Testis (tissue), 3 donors: ENCODE results near the gene NES. TPM values are rescaled to one million over a fixed set of nuclear protein-coding genes. Genes with fewer than 3 reads are reported as not detected.

Experiments used
- DNase-seq: peaks from one replicate; pipeline ENCODE4 v3.0.0-alpha.2; 2019
- H3K27ac ChIP-seq, 2 donors: fragments of 200-600 bp; sonication (generic); one replicate each; pipeline ENCODE4 v1.5.1; 2019
- H3K27me3 ChIP-seq: fragments of 200-600 bp; sonication (generic); one replicate; pipeline ENCODE4 v1.5.1; 2019
- H3K36me3 ChIP-seq: fragments of 200-600 bp; sonication (generic); one replicate; pipeline ENCODE4 v1.5.1; 2017; ENCODE audit warnings: low read depth; ENCODE audit errors: missing control alignments
- H3K4me1 ChIP-seq: fragments of 200-600 bp; sonication (generic); one replicate; pipeline ENCODE4 v1.5.1; 2019
- H3K4me3 ChIP-seq, 2 donors: fragments of 200-600 bp; sonication (generic); one replicate each; pipeline ENCODE4 v1.5.1; 2017 to 2019
- H3K9me3 ChIP-seq: fragments of 200-600 bp; sonication (generic); one replicate; pipeline ENCODE4 v1.5.1; 2017
- POLR2A ChIP-seq: fragments of 450-650 bp; IDR thresholded peaks from one replicate; pipeline ENCODE4 v1.6.1; 2017; ENCODE audit warnings: antibody characterized with exemption, mild to moderate bottlenecking, moderate library complexity
- WGBS, 2 donors: methylation state at CpG; one replicate each; pipeline ENCODE4 v1.1.5; 2018; 5-methylcytosine and 5-hydroxymethylcytosine counted together
- intact Hi-C: fragments of 100-400 bp; cut with DNase I; formaldehyde crosslinking; loops from one replicate; pipeline ENCODE4 v1.15.1; 2023; ENCODE audit warnings: low total_unique reads
- polyA plus RNA-seq: library from polyadenylated mRNA; stranded (reverse); fragments of 350-450 nt; fragmentation: Illumina TruSeq; extraction: RNeasy Lipid Tissue Mini Kit (QIAGEN cat#74804); gene quantifications from one replicate; pipeline ENCODE4 v1.2.3, GENCODE V29; 2014; ENCODE audit warnings: low read depth, low replicate concordance; ENCODE audit not compliant: insufficient read depth
- total RNA-seq, 2 donors: library from RNA; depleted of rRNA; stranded (reverse); fragments of >200 nt; gene quantifications; one replicate each; pipeline ENCODE4 v1.2.3, GENCODE V29; 2016
- TF ChIP-seq, protein P1 (sequence below), 3 experiments: fragments of 450-650 bp in 2 of 3; fragments of 200-600 bp in 1 of 3; sonication (generic) in 1 of 3; IDR thresholded peaks; one replicate each; pipeline ENCODE4 v1.5.1; 2016 to 2019; ENCODE audit warnings: antibody characterized with exemption in 3 of 3, mild to moderate bottlenecking in 2 of 3, moderate library complexity in 1 of 3

NES gene
- total and polyA plus RNA-seq, 3 donors from 2014 or later = 17.6 to 27.7 (median 20.7) TPM

DNA sequence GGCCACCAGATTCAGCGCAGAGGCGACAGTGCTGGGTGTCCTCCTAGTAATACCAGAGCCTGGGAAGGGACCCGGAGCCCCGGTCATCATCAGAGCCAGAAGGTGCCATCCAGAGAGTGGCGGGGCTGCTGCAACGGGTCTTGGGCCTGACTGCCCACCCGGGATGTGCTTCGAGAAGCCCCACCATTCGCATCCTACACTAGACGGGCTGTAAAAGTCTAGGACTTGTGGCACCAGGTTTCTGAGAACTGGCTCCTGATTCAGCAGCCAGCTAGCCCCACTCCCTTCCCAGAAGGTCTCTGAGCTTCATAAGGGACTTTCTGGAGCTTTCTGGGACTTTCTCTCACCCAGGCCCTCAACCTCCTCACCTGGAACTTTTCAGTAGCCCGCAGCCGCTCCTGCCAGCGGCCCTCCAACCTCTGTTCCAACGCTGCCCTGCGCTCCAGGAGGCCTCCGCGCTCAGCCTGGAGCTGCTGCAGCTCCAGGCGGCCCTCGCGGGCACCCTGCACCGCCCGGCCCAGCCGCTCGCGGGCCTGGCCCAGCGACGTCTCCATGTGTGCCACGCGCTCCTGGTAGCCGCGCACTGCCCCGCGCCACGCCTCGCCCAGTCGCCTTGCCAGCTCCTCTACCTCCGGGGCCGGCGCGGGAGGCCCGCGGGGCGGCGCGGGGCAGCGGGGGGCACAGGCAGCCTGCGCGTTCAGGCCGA is 940 bp downstream of the NES start:
- Histone ChIP-seq H3K4me1 (peaks cover 21% of the 10 kb centered on the region), H3K27me3 (no peaks in the 10 kb centered on the region), H3K9me3 (no peaks in the 10 kb centered on the region), H3K4me3 (peak overlapping the region; percentile 43 to 71), H3K36me3 (no peaks in the 10 kb centered on the region), H3K27ac (peak overlapping the region; percentile 79 to 80)
- DNase-seq = peak; percentile 33
- WGBS, 2 donors = 19 to 27% methylated on average over 8 to 49 of the region's 49 CpGs
- TF ChIP-seq, protein P1, sequence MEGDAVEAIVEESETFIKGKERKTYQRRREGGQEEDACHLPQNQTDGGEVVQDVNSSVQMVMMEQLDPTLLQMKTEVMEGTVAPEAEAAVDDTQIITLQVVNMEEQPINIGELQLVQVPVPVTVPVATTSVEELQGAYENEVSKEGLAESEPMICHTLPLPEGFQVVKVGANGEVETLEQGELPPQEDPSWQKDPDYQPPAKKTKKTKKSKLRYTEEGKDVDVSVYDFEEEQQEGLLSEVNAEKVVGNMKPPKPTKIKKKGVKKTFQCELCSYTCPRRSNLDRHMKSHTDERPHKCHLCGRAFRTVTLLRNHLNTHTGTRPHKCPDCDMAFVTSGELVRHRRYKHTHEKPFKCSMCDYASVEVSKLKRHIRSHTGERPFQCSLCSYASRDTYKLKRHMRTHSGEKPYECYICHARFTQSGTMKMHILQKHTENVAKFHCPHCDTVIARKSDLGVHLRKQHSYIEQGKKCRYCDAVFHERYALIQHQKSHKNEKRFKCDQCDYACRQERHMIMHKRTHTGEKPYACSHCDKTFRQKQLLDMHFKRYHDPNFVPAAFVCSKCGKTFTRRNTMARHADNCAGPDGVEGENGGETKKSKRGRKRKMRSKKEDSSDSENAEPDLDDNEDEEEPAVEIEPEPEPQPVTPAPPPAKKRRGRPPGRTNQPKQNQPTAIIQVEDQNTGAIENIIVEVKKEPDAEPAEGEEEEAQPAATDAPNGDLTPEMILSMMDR (IDR thresholded peaks at IDR 0.05) = no peak
- no peak for TF ChIP-seq POLR2A
- intact Hi-C loops = no loop called here

DNA sequence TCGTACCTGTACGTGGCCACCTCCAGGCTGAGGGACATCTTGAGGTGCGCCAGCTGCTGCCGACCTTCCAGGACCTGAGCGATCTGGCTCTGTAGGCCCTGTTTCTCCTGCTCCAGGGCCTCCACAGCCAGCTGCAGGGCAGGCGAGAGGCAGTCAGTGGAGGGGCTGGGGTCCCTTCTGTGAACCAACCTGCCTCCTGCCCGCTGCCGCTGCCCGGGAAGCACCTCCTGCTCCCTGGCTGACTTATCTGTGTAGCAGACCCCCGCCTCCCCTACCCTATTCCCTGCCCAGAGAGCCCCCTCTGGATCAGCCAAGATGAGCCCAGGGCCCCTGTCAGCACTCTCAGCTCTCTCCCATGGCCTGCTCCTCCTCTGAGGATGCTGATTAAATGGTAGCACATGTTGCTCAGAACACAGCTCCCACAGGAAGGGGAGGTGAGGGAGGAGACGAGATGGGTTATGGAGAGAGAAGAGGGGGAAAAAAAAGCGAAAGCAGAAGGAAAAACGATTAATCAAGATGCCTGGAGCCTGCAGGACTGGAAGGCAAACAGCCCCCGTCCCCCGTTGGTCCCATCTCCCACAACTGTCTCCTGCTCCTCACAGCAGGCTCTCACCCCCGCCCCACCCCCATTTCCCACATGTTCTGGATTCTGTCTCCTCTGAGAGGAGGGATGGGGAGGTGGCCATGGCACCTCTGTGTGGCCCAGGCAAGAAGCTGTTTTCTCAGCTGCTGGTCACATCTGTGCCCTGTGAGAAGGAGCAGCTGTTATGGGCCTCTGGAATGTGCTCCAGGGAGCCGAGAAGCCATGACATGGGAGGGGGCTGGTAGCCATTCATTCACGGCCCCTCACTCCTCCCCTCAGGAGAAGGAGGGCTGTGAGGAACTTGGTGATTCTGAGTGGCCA is 1.7 kb downstream of the NES start:
- H3K36me3 ChIP-seq = no peaks in the 10 kb centered on the region
- TF ChIP-seq POLR2A = no peak
- TF ChIP-seq, protein P1 (IDR thresholded peaks at IDR 0.05) = no peak
- peaks cover 21% of the 10 kb centered on the region for H3K4me1 ChIP-seq
- H3K27ac ChIP-seq = peak overlapping the region; percentile 79 to 80
- H3K9me3 ChIP-seq = no peaks in the 10 kb centered on the region
- peak overlapping the region in 1 of 2 donors; percentile 71 for H3K4me3 ChIP-seq
- H3K27me3 ChIP-seq = no peaks in the 10 kb centered on the region
- intact Hi-C loops = no loop called here
- DNase-seq = peak; percentile 42
- 33 to 58% methylated on average over 10 to 18 of the region's 18 CpGs for WGBS, 2 donors

DNA sequence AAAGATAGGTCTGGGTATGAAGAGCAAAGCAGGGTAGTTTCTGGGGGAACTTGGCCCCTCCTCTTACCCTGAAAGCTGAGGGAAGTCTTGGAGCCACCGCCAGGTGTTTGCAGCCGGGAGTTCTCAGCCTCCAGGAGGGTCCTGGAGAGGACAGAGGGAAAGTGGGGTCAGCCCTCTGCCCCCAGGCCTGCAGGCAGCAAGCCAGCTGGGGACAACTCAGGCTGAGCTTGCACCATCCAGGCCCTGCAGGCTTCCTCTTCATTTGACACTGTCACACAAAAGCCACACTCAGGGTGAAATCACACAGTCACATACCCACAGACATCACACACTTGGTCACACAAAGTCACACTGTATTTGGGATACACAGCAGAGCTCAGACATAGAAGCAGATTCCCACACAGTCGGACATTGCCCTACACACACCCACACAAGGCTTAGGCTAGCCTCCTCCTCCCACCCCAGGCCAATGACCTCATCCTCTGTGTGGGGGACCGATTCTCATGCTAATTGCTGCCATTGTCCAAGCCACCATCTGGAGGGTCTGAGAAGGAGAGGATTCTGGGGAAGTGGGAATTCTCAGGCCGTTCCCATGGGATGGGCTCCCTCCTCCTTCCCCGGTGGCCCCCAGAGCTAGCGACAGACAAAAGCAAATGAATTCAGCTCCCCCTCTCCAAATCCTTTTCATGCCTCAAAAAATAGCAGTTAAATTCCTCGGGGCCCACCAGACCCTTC is 3.7 kb downstream of the NES start:
- Histone ChIP-seq H3K27ac (no peak overlapping the region), H3K27me3 (no peaks in the 10 kb centered on the region), H3K36me3 (no peaks in the 10 kb centered on the region), H3K4me1 (peaks cover 22% of the 10 kb centered on the region), H3K4me3 (no peak overlapping the region), H3K9me3 (no peaks in the 10 kb centered on the region)
- TF ChIP-seq, protein P1 (IDR thresholded peaks at IDR 0.05) = no peak
- no peak for TF ChIP-seq POLR2A
- peak; percentile 46 for DNase-seq
- 59 to 69% methylated on average over 8 of the region's 8 CpGs for WGBS, 2 donors
- intact Hi-C loops = no loop called here

DNA sequence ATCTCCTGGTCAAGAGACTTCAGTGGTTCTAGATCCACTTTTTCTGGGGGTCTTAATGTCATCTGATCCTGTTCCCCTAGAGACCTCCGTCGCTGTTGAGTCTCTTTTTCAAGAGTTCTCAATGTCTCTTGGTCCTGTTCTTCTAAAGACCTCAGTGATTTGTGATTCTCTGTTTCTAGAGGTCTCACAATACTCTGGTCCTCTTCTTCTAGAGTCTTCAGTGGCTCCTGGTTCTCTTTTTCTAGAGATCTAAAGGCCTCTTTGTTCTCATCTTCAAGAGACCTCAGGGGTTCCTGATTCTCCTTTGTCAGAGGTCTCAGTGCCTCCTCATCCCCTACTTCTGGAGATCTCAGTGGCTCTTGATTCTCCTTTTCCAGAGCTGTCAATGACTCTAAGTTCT is 5.4 kb downstream of the NES start:
- Histone ChIP-seq H3K4me3 (no peak overlapping the region), H3K4me1 (peaks cover 29% of the 10 kb centered on the region), H3K27ac (no peak overlapping the region), H3K9me3 (no peaks in the 10 kb centered on the region), H3K36me3 (no peaks in the 10 kb centered on the region), H3K27me3 (no peaks in the 10 kb centered on the region)
- intact Hi-C loops = no loop called here
- TF ChIP-seq POLR2A = no peak
- TF ChIP-seq, protein P1 (IDR thresholded peaks at IDR 0.05) = no peak
- 97 to 100% methylated on average over 2 of the region's 2 CpGs for WGBS, 2 donors
- DNase-seq = no peak
